Activated CD4-positive, alpha-beta T cell treated with anti-CD3 and anti-CD28 coated beads, Interleukin-2, amount 10 ng/mL, durations not matched to agents 7 days and 5 days (primary cell): ENCODE results near the gene CRYGB. TPM values are rescaled to one million over a fixed set of nuclear protein-coding genes. Genes with fewer than 3 reads are reported as not detected.
A peak's percentile ranks its signal among the peaks of the same experiment; 100 is the strongest.
"Not testable (repeated sequence)": the region's sequence is repeated elsewhere in the genome, so short reads cannot be mapped to it uniquely, and the experiment has no call there.

Experiments
- CTCF ChIA-PET: fragments of 350-600 bp; sonication (Branson Sonifier 250); formaldehyde crosslinking; loops from one replicate; lab custom pipeline; 2021; ENCODE audit warnings: antibody characterized with exemption; lab: Charles Lee
- POLR2A ChIA-PET: fragments of 350-600 bp; sonication (Branson Sonifier 250); formaldehyde crosslinking; loops from one replicate; lab custom pipeline; 2021; ENCODE audit warnings: antibody characterized with exemption; lab: Charles Lee
- DNase-seq: peaks from one replicate; pipeline ENCODE4 v3.0.0-alpha.2; 2020
- H3K27ac Mint-ChIP-seq: one replicate; pipeline ENCODE4 v1.8.0; 2021; ENCODE audit warnings: mild to moderate bottlenecking, moderate library complexity, mixed read lengths
- H3K27me3 Mint-ChIP-seq: one replicate; pipeline ENCODE4 v1.8.0; 2021; ENCODE audit warnings: mixed read lengths
- H3K36me3 Mint-ChIP-seq: one replicate; pipeline ENCODE4 v1.8.0; 2021; ENCODE audit warnings: low read depth, mixed read lengths
- H3K4me1 Mint-ChIP-seq: one replicate; pipeline ENCODE4 v1.8.0; 2021; ENCODE audit warnings: mixed read lengths
- H3K4me3 Mint-ChIP-seq: one replicate; pipeline ENCODE4 v1.8.0; 2021; ENCODE audit warnings: mild to moderate bottlenecking, moderate library complexity, mixed read lengths
- H3K9me3 Mint-ChIP-seq: one replicate; pipeline ENCODE4 v1.8.0; 2021; ENCODE audit warnings: mixed read lengths
- total RNA-seq, 2 experiments: library from RNA; stranded (reverse); gene quantifications; one replicate each; pipeline ENCODE4 v1.2.3, GENCODE V29; 2021

CRYGB gene
- total RNA-seq, 2 experiments from 2014 or later, result not detected

DNA sequence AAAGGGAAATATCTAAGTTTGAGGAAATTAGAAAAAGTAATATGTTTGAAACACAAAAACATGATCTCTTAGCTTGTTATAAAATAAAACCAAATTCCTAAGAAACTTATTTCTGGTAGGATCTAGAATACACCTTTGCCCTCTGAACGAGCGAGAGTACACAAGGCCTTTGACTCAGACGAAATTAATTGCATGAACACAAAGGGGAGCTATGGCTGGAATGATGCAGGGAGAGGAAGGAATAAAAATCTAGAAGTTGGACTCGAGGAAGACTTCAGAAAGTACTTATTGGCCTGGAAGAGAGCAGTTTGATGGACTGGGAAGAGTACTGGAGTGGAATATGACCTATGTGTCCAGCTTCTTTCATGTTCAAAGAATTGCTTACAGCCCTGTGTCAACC lies 20.7 kb downstream of the CRYGB start:
- H3K36me3 Mint-ChIP-seq, result no peaks in the 10 kb centered on the region
- peaks cover 27% of the 10 kb centered on the region for H3K27me3 Mint-ChIP-seq
- H3K27ac Mint-ChIP-seq, result no peak overlapping the region
- no peak for DNase-seq
- H3K4me3 Mint-ChIP-seq, result no peak overlapping the region
- H3K4me1 Mint-ChIP-seq, result peaks cover 8% of the 10 kb centered on the region
- ChIA-PET CTCF (no interaction called here), POLR2A (no interaction called here)
- H3K9me3 Mint-ChIP-seq, result no peaks in the 10 kb centered on the region

DNA sequence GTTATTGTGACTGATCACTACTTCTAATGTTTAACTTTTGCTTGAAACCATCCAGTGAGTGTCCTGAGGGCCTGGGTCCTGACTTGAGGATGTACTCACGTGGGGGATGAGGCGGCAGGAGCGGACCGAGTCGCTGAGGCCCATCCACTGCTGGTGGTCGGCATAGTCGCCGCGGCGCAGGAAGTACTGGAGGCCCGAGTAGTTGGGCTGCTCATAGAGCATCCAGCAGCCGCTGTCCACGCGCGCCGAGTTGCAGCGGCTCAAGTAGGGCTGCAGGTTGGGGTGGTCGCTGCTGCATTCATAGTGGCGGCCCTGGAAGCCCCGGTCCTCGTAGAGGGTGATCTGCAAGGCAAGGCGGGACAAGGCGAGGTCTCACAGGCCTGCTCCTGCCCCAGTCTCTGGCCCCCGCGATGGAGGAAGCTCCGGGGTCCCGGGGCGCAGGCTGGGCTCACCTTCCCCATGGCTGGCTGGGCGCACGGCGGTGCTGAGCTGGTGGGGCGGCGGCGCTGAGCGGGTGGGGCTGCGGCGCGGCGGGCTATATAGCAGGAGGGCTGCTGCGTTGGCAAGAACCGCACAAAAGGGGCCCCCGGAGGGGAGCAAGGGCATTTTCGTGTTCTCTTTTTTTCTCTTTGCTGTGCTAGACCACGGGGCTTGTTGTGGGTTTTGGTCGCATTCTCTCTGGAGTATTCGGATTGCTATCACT lies 21.8 kb downstream of the CRYGB start, which contains the start of gene CRYGD:
CRYGD (minus strand) TSS at position 512 of the 703 bp plus-strand sequence; CDS start at position 461, 51 bp downstream.
- H3K9me3 Mint-ChIP-seq, DNase-seq, POLR2A ChIA-PET, CTCF ChIA-PET, H3K36me3 Mint-ChIP-seq, H3K27ac Mint-ChIP-seq, H3K4me1 Mint-ChIP-seq: not testable (repeated sequence)
- H3K4me3 Mint-ChIP-seq, result peak within 1 kb of the TSS; percentile 42
- peaks cover 27% of the 10 kb centered on the region for H3K27me3 Mint-ChIP-seq

DNA sequence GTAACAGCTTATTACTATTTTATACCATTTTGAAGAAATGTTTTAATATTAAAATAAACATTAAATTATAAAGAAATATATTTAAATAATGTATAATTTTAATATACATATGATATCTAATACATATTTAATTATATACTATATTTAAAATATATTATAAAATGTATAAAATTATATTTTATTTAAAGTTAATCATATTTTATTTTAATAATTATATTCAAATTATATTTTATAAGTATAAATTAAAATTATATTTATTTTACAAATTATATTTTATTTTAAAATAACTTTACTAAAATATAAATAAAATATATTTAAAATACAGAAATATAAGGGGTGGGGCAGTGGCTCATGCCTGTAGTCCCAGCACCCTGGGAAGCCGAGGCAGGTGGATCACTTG lies 23.7 kb downstream of the CRYGB start:
- ChIA-PET POLR2A (no interaction called here), CTCF (no interaction called here)
- Mint-ChIP-seq H3K4me3 (no peak overlapping the region), H3K9me3 (no peaks in the 10 kb centered on the region), H3K4me1 (peaks cover 8% of the 10 kb centered on the region), H3K27ac (no peak overlapping the region), H3K27me3 (peaks cover 27% of the 10 kb centered on the region), H3K36me3 (no peaks in the 10 kb centered on the region)
- DNase-seq, result no peak

DNA sequence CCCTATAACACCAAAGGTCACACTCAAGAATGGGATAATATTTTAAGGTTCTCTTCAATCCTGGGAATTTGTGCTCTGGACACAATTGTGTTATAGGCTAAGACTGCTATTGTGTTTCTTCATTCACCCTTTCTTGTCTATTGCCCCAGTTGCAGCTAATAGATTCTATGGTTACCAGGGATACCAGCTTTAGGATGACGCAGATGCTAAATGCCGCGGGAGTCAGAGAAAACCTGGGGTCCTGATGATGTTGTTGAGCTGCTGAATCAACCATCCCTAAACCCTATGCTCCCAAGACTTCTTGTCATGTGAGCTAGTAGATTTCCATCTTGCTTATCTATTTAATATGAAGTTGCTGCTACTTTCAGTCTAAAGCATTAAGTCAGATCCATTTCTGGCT lies 27.0 kb downstream of the CRYGB start:
- H3K9me3 Mint-ChIP-seq, result no peaks in the 10 kb centered on the region
- H3K27me3 Mint-ChIP-seq, result peaks cover 6% of the 10 kb centered on the region
- no peak for DNase-seq
- no peak overlapping the region for H3K27ac Mint-ChIP-seq
- CTCF ChIA-PET, result no interaction called here
- no peaks in the 10 kb centered on the region for H3K36me3 Mint-ChIP-seq
- POLR2A ChIA-PET, result no interaction called here
- no peak overlapping the region for H3K4me3 Mint-ChIP-seq
- H3K4me1 Mint-ChIP-seq, result peaks cover 3% of the 10 kb centered on the region

DNA sequence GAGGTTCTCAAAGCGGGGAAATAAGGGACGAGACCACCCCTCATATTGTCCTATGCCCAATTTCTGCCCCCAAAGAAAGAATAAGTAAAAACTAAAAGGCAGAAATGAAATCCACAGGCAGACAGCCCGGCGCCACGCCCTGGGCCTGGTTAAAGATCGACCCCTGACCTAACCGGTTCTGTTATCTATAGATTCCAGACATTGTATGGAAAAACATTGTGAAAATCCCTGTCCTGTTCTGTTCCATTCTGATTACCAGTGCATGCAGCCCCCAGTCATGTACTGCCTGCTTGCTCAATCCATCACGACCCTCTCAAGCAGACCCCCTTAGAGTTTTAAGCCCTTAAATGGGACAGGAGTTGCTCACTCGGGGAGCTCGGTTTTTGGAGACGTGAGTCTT lies 28.6 kb downstream of the CRYGB start:
- H3K36me3 Mint-ChIP-seq, H3K27me3 Mint-ChIP-seq, DNase-seq, H3K9me3 Mint-ChIP-seq, H3K27ac Mint-ChIP-seq, CTCF ChIA-PET, H3K4me1 Mint-ChIP-seq, H3K4me3 Mint-ChIP-seq, POLR2A ChIA-PET: not testable (repeated sequence)

DNA sequence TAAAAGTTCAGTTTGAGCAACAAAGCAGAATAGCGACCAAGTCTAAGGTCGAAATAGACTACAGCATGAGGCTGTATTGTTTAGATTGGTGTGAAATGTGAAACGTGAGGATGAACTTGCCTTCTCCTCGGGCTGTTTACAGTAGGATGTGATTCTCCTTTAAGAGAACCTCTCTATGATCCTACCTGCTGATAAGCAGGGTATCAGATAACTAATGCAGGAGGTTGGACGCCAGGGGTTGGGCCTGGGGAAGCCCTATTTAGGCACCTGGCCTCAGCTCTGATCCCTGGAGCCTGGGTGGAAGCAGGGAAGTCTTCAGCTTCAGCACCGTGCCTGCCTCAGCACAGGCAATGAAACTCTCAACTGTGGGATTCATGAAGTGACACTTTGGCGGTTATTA lies 33.0 kb downstream of the CRYGB start:
- Mint-ChIP-seq H3K27me3 (no peaks in the 10 kb centered on the region), H3K4me3 (no peak overlapping the region), H3K27ac (no peak overlapping the region), H3K9me3 (no peaks in the 10 kb centered on the region), H3K4me1 (no peaks in the 10 kb centered on the region), H3K36me3 (no peaks in the 10 kb centered on the region)
- ChIA-PET CTCF (no interaction called here), POLR2A (no interaction called here)
- DNase-seq, result no peak

DNA sequence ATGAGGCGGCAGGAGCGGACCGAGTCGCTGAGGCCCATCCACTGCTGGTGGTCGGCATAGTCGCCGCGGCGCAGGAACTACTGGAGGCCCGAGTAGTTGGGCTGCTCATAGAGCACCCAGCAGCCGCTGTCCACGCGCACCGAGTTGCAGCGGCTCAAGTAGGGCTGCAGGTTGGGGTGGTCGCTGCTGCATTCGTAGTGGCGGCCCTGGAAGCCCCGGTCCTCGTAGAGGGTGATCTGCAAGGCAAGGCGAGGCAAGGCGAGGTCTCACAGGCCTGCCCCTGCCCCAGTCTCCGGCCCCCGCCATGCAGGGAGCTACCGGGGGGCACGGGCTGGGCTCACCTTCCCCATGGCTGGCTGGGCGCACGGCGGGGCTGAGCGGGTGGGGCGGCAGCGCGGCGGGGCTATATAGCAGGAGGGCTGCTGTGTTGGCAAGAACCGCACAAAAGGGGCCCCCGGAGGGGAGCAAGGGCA lies 33.6 kb downstream of the CRYGB start:
- H3K27ac Mint-ChIP-seq, DNase-seq, CTCF ChIA-PET, H3K27me3 Mint-ChIP-seq, H3K36me3 Mint-ChIP-seq, H3K9me3 Mint-ChIP-seq, H3K4me1 Mint-ChIP-seq, POLR2A ChIA-PET, H3K4me3 Mint-ChIP-seq: not testable (repeated sequence)

DNA sequence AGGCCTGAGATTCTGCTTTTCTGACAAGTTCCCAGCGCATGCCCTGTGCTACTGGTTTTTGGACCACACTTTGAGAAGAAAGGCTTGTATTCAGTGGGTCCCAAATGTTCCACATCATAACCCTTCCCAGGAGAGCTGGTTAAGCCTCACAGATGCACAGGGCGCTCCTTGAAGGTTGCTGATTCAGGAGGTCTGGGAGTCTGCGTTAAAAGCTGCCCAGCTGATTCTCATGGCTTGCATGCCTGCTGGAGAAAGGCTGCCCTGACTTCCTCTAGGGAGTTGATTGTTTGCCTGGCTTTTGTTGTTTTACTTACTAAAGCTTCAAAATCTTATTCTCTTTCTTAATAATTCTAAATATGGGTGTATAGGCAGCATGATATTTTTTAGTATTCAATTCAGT lies 42.3 kb downstream of the CRYGB start:
- no peak for DNase-seq
- H3K27me3 Mint-ChIP-seq, result peaks cover 2% of the 10 kb centered on the region
- ChIA-PET CTCF (no interaction called here), POLR2A (no interaction called here)
- no peaks in the 10 kb centered on the region for H3K9me3 Mint-ChIP-seq
- H3K4me1 Mint-ChIP-seq, result peaks cover 29% of the 10 kb centered on the region
- H3K4me3 Mint-ChIP-seq, result no peak overlapping the region
- H3K36me3 Mint-ChIP-seq, result no peaks in the 10 kb centered on the region
- H3K27ac Mint-ChIP-seq, result no peak overlapping the region

DNA sequence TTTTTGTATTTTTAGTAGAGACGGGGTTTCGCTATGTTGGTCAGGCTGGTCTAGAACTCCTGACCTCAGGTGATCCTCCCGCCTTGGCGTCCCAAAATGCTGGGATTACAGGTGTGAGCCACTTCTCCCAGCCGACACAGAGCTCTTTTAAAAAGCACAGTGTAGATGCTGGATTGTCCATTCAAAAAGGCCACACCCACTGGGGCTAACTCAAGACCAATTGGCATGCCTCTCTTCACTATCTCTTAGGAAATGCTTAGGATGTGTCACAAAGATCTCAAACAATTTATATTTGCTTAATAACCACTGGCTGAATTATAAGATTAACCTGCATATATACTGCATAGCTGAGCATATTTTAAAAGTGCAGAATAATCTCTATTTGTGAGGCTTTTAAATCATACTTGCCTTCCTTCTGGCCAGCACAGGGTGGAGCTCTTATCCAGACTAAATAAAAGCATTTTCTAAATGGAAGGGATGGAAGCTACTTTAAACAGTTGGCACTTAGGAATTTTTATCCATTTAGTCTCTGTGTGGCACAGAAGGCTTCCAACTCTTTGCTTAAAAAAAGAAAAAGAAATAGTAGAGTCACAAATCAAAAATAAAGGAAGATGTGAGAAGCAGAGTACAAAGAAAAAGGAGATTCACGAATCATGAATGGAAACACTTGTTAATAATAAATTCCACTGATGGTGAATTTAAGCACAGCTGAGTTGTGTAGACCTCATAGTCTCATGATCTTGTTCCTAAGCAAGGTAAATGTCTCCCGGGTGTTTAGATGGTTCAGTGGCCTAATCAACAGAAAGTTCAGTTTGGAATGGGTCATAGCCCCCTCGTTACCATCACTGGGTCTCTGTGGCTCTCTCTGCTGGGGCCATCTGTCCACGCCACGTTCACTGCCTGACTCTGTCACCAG lies 44.0 kb downstream of the CRYGB start:
- ChIA-PET POLR2A (no interaction called here), CTCF (interaction anchor here (1.0 kb wide), 1 partner anchor 29 kb away, joined by 3 read pairs; no protein-coding TSS in a partner anchor)
- Mint-ChIP-seq H3K4me1 (peaks cover 29% of the 10 kb centered on the region), H3K27me3 (peaks cover 2% of the 10 kb centered on the region), H3K9me3 (no peaks in the 10 kb centered on the region), H3K27ac (peak overlapping the region; percentile 10), H3K4me3 (no peak overlapping the region), H3K36me3 (no peaks in the 10 kb centered on the region)
- DNase-seq, result no peak

DNA sequence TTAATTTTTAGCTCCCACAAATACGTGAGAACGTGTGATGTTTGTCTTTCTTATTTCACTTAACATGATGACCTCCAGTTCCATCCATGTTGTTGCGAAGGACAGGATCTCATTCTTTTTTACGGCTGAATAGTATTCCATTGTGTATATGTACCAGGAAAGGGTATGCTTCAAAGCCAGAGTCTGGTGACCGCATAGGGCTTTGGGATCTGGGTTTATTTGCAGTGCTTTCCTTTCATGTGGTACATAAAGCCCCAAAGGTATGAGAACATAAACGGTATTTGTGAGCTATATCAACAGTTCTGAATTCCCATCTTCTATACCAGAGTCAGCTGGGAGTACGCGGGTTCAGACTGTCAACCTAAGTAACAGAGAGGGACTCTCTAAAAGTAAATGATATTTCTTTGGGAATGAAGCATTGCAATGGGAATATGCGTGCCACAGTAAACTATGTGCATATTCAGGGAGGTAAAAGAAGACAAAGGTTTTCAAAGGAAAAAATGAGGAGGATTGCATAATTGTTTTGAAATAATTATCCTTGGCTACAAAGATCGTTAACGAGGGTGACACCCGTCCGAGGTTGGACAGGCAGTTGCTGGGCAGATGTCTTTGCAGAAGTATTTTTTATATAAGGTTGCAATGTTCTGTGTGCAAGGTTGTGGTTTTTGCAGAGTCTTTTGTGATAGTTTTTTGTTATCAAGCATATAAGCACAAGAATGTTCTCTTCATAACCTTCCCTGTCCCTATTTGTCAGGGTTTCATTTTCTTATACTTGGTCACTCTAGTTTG lies 46.1 kb downstream of the CRYGB start:
- Mint-ChIP-seq H3K4me3 (peak overlapping the region; percentile 1), H3K9me3 (no peaks in the 10 kb centered on the region), H3K27ac (peak overlapping the region; percentile 84), H3K36me3 (no peaks in the 10 kb centered on the region), H3K4me1 (peaks cover 29% of the 10 kb centered on the region), H3K27me3 (no peaks in the 10 kb centered on the region)
- no peak for DNase-seq
- POLR2A ChIA-PET, result no interaction called here
- CTCF ChIA-PET, result no interaction called here

DNA sequence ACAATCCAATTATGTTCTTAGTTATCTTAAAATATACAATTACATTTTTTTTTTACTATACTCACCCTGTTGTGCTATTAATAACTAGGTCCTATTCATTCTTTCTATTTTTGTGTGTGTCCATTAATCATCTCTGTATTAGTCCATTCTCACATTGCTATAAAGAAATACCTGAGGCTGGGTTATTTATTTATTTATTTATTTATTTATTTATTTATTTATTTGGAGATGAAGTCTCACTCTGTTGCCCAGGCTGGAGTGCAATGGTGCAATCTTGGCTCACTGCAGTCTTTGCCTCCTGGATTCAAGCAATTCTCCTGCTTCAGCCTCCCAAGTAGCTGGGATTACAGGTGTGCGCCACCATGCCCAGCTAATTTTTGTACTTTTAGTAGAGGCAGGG lies 47.3 kb downstream of the CRYGB start:
- H3K27me3 Mint-ChIP-seq, H3K4me3 Mint-ChIP-seq, H3K27ac Mint-ChIP-seq, CTCF ChIA-PET, POLR2A ChIA-PET, H3K9me3 Mint-ChIP-seq, DNase-seq, H3K36me3 Mint-ChIP-seq: not testable (repeated sequence)
- peaks cover 29% of the 10 kb centered on the region for H3K4me1 Mint-ChIP-seq

DNA sequence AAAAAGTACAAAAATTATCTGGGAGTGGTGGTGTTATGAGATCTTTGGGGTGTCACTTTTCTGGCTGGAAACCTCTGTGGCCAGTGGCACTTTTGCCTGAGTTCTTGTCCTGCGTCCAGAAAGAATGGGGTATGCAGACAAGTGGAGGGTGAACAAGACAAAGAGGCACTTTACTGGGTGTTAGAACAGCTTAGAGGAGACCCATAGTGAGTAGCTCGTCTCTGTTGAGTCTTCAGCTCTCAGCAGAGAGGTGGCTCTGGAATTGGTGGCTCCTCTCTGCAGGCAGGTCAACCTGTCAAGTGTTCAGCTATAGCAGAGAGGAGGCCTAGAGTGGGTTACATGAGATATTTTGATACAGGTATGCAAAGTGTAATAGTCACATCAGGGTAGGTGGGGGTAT lies 47.7 kb downstream of the CRYGB start:
- Mint-ChIP-seq H3K36me3 (no peaks in the 10 kb centered on the region), H3K4me3 (no peak overlapping the region)
- CTCF ChIA-PET, result no interaction called here

DNA sequence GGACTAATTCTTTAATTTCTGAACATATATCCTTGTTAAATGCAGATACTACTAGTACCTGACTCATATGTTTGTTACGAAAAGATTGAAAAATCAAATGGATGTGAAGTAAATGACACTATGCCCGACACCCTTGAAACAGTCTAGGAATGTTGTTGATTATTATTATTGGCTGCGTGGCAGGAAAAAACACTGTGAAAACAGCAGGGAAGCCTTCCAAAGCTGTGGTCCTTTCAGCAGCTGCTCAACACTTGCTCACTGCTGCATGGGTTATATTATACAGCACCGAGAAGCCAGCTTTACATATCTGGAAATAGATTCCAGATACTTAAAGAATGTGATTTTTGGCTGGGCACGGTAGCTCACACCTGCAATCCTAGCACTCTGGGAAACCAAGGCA lies 48.2 kb downstream of the CRYGB start:
- H3K9me3 Mint-ChIP-seq, result no peaks in the 10 kb centered on the region
- H3K27ac Mint-ChIP-seq, result no peak overlapping the region
- CTCF ChIA-PET, result no interaction called here
- H3K27me3 Mint-ChIP-seq, result no peaks in the 10 kb centered on the region
- no peaks in the 10 kb centered on the region for H3K36me3 Mint-ChIP-seq
- H3K4me1 Mint-ChIP-seq, result peaks cover 29% of the 10 kb centered on the region
- POLR2A ChIA-PET, result no interaction called here
- H3K4me3 Mint-ChIP-seq, result no peak overlapping the region
- DNase-seq, result no peak

More for the DNA sequence above, 47.7 kb downstream of the CRYGB start:
- DNase-seq, result no peak
- no peaks in the 10 kb centered on the region for H3K9me3 Mint-ChIP-seq
- POLR2A ChIA-PET, result no interaction called here
- no peak overlapping the region for H3K27ac Mint-ChIP-seq
- peaks cover 29% of the 10 kb centered on the region for H3K4me1 Mint-ChIP-seq
- H3K27me3 Mint-ChIP-seq, result no peaks in the 10 kb centered on the region
